Neutrophil (primary cell): ENCODE measurements around the gene PARD3.

Source experiments
- H3K27ac ChIP-seq: fragments of 200-600 bp; sonication (generic); 2 replicates; pipeline ENCODE4 v1.5.1; 2016; ENCODE audit warnings: mild to moderate bottlenecking, moderate library complexity
- H3K27me3 ChIP-seq: fragments of 200-600 bp; sonication (generic); 2 replicates; pipeline ENCODE4 v1.6.0; 2016; ENCODE audit warnings: mild to moderate bottlenecking
- H3K36me3 ChIP-seq: fragments of 200-600 bp; sonication (generic); 2 replicates; pipeline ENCODE4 v1.5.1; 2017
- H3K4me1 ChIP-seq, 2 experiments: fragments of 200-600 bp in 1 of 2; sonication (generic) in 1 of 2; 1 replicate in 1 of 2; 2 replicates in 1 of 2; pipeline versions ENCODE4 v1.5.1 to v1.6.1; 2013 to 2016; ENCODE audit warnings: low read depth in 1 of 2, low read length in 1 of 2, mild to moderate bottlenecking in 1 of 2, moderate library complexity in 1 of 2; ENCODE audit not compliant: control insufficient read depth in 1 of 2, insufficient read depth in 1 of 2
- H3K4me3 ChIP-seq, 2 experiments: fragments of 200-600 bp in 1 of 2; sonication (generic) in 1 of 2; 1 replicate in 1 of 2; 2 replicates in 1 of 2; pipeline ENCODE4 v1.5.1; 2013 to 2016; ENCODE audit warnings: low read depth in 1 of 2, low read length in 1 of 2, mild to moderate bottlenecking in 1 of 2, moderate library complexity in 1 of 2
- H3K9me3 ChIP-seq: fragments of 200-600 bp; sonication (generic); 2 replicates; pipeline ENCODE4 v1.5.1; 2016
- TF ChIP-seq, protein P1 (sequence below): fragments of 200-600 bp; sonication (generic); IDR thresholded peaks from 2 replicates; pipeline ENCODE4 v1.5.1; 2016; ENCODE audit warnings: antibody characterized with exemption

The PARD3 gene

DNA sequence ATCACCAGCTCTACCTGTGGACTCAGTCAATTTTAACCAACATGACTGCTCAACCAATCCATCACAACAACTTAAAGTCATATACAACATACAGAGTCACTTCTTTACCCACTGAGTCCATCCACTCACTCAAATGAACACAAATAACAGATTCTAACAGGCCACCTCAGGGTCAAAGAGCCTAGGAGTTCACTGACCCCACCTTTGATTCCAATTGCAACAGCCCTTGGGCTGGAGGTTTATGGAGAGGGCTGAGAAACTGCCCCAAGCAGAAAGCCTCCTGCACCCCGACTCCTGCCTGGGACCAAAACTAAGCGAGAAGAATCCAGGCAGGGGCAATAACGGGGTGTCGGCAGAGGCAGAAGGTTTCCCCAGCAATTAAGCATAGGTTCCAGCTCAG is 263.8 kb downstream of the PARD3 start:
- no peak overlapping the region for H3K4me3 ChIP-seq

GRCh38 chr10:34549953-34550352 is 265.1 kb downstream of the PARD3 start:
- no peaks in the 10 kb centered on the region for H3K4me1 ChIP-seq
- H3K27me3 ChIP-seq, result no peaks in the 10 kb centered on the region
- H3K27ac ChIP-seq, result no peak overlapping the region
- H3K4me3 ChIP-seq, result no peak overlapping the region
- no peaks in the 10 kb centered on the region for H3K9me3 ChIP-seq
- TF ChIP-seq, protein P1, sequence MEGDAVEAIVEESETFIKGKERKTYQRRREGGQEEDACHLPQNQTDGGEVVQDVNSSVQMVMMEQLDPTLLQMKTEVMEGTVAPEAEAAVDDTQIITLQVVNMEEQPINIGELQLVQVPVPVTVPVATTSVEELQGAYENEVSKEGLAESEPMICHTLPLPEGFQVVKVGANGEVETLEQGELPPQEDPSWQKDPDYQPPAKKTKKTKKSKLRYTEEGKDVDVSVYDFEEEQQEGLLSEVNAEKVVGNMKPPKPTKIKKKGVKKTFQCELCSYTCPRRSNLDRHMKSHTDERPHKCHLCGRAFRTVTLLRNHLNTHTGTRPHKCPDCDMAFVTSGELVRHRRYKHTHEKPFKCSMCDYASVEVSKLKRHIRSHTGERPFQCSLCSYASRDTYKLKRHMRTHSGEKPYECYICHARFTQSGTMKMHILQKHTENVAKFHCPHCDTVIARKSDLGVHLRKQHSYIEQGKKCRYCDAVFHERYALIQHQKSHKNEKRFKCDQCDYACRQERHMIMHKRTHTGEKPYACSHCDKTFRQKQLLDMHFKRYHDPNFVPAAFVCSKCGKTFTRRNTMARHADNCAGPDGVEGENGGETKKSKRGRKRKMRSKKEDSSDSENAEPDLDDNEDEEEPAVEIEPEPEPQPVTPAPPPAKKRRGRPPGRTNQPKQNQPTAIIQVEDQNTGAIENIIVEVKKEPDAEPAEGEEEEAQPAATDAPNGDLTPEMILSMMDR, result no peak
- H3K36me3 ChIP-seq, result no peaks in the 10 kb centered on the region

More for the DNA sequence above, 263.8 kb downstream of the PARD3 start:
- Histone ChIP-seq H3K4me1 (no peaks in the 10 kb centered on the region), H3K9me3 (no peaks in the 10 kb centered on the region), H3K27ac (no peak overlapping the region), H3K36me3 (no peaks in the 10 kb centered on the region), H3K27me3 (no peaks in the 10 kb centered on the region)
- TF ChIP-seq, protein P1, result no peak

- Histone ChIP-seq H3K4me3 (no peak overlapping the region), H3K27ac (no peak overlapping the region), H3K27me3 (no peaks in the 10 kb centered on the region), H3K9me3 (no peaks in the 10 kb centered on the region), H3K36me3 (no peaks in the 10 kb centered on the region), H3K4me1 (no peaks in the 10 kb centered on the region)
- TF ChIP-seq, protein P1, result no peak
These were observed 266.1 kb downstream of the PARD3 start for GRCh38 chr10:34549001-34549400.

GRCh38 chr10:34548466-34548865 is 266.6 kb downstream of the PARD3 start:
- Histone ChIP-seq H3K27me3 (no peaks in the 10 kb centered on the region), H3K27ac (no peak overlapping the region), H3K36me3 (no peaks in the 10 kb centered on the region), H3K4me1 (no peaks in the 10 kb centered on the region), H3K4me3 (no peak overlapping the region), H3K9me3 (no peaks in the 10 kb centered on the region)
- TF ChIP-seq, protein P1, result no peak

- H3K27ac ChIP-seq, result no peak overlapping the region
- no peaks in the 10 kb centered on the region for H3K9me3 ChIP-seq
- H3K4me3 ChIP-seq, result no peak overlapping the region
- TF ChIP-seq, protein P1, result no peak
- H3K36me3 ChIP-seq, result no peaks in the 10 kb centered on the region
- H3K27me3 ChIP-seq, result no peaks in the 10 kb centered on the region
- H3K4me1 ChIP-seq, result no peaks in the 10 kb centered on the region
These were observed 267.4 kb downstream of the PARD3 start for GRCh38 chr10:34547695-34548094.

GRCh38 chr10:34547291-34547690 is 267.8 kb downstream of the PARD3 start:
- no peaks in the 10 kb centered on the region for H3K4me1 ChIP-seq
- H3K9me3 ChIP-seq, result no peaks in the 10 kb centered on the region
- H3K36me3 ChIP-seq, result no peaks in the 10 kb centered on the region
- no peak overlapping the region for H3K27ac ChIP-seq
- TF ChIP-seq, protein P1, result no peak
- H3K27me3 ChIP-seq, result no peaks in the 10 kb centered on the region
- no peak overlapping the region for H3K4me3 ChIP-seq
